CD14-positive monocyte (primary cell): ENCODE results near the gene PHACTR3. TPM values are rescaled to one million over a fixed set of nuclear protein-coding genes. Genes with fewer than 3 reads are reported as not detected.

Source experiments
- DNase-seq, 3 donors: peaks; one replicate each; pipeline ENCODE4 v3.0.0-alpha.2; 2011 to 2022
- H2AFZ ChIP-seq: 2 replicates; pipeline ENCODE4 v1.6.0; 2012; ENCODE audit warnings: mild to moderate bottlenecking, low read depth, low read length, inconsistent platforms; ENCODE audit not compliant: insufficient read depth, poor library complexity, severe bottlenecking
- H3K27ac ChIP-seq, 2 donors: 1 replicate in 1 of 2; 2 replicates in 1 of 2; pipeline ENCODE4 v1.5.1; 2012 to 2013; ENCODE audit warnings: low read length in 2 of 2, control low read depth in 1 of 2, inconsistent platforms in 1 of 2, low read depth in 1 of 2, mild to moderate bottlenecking in 1 of 2
- H3K27me3 ChIP-seq, 2 donors: one replicate each; pipeline versions ENCODE4 v1.6.0 to v1.6.1; 2011 to 2013; ENCODE audit warnings: low read length in 2 of 2; ENCODE audit not compliant: control insufficient read depth in 2 of 2, insufficient read depth in 2 of 2
- H3K36me3 ChIP-seq, 2 donors: replicated peaks in 1 of 2; 1 replicate in 1 of 2; 2 replicates in 1 of 2; pipeline versions ENCODE4 v1.5.1 to v1.6.1; 2012 to 2013; ENCODE audit warnings: low read length in 2 of 2, control low read depth in 1 of 2, inconsistent platforms in 1 of 2, mild to moderate bottlenecking in 1 of 2; ENCODE audit not compliant: insufficient read depth in 2 of 2, control insufficient read depth in 1 of 2
- H3K4me1 ChIP-seq, 2 donors: 1 replicate in 1 of 2; 2 replicates in 1 of 2; pipeline versions ENCODE4 v1.5.1 to v1.6.1; 2012 to 2013; ENCODE audit warnings: low read length in 2 of 2, control low read depth in 1 of 2, inconsistent platforms in 1 of 2, mild to moderate bottlenecking in 1 of 2, moderate library complexity in 1 of 2; ENCODE audit not compliant: insufficient read depth in 2 of 2, control insufficient read depth in 1 of 2
- H3K4me2 ChIP-seq: replicated peaks from 2 replicates; pipeline ENCODE3; 2012; ENCODE audit warnings: low read length, moderate library complexity, mild to moderate bottlenecking; ENCODE audit not compliant: poor library complexity, severe bottlenecking; ENCODE audit errors: extremely low read depth
- H3K4me3 ChIP-seq, 3 experiments: fragments of 200-600 bp in 1 of 3; sonication (generic) in 1 of 3; replicated peaks in 1 of 3; 1 replicate in 2 of 3; 2 replicates in 1 of 3; pipeline ENCODE4 v1.5.1; 2011 to 2013; ENCODE audit warnings: low read length in 3 of 3, mild to moderate bottlenecking in 3 of 3, control low read depth in 2 of 3, low read depth in 2 of 3, inconsistent platforms in 1 of 3, moderate library complexity in 1 of 3
- H3K79me2 ChIP-seq: 2 replicates; pipeline ENCODE4 v1.6.0; 2012; ENCODE audit warnings: mild to moderate bottlenecking, control low read depth, inconsistent platforms, low read length, moderate library complexity; ENCODE audit not compliant: insufficient read depth
- H3K9ac ChIP-seq: 2 replicates; pipeline ENCODE4 v1.6.0; 2017; ENCODE audit warnings: low read length, mild to moderate bottlenecking; ENCODE audit not compliant: insufficient read depth, poor library complexity, severe bottlenecking
- H3K9me3 ChIP-seq, 2 donors: replicated peaks in 1 of 2; 1 replicate in 1 of 2; 2 replicates in 1 of 2; pipeline versions ENCODE4 v1.5.1 to v1.6.1; 2012 to 2013; ENCODE audit warnings: low read length in 2 of 2, control low read depth in 1 of 2; ENCODE audit not compliant: control insufficient read depth in 1 of 2, insufficient read depth in 1 of 2
- H4K20me1 ChIP-seq: 2 replicates; pipeline ENCODE4 v1.6.0; 2012; ENCODE audit warnings: mild to moderate bottlenecking, low read length, control low read depth, moderate library complexity; ENCODE audit not compliant: insufficient read depth
- H3K27ac Mint-ChIP-seq, 7 donors: one replicate each; pipeline ENCODE4 v1.8.0; 2020; ENCODE audit warnings: mild to moderate bottlenecking in 7 of 7, mixed read lengths in 7 of 7, moderate library complexity in 6 of 7, inconsistent platforms in 2 of 7
- H3K27me3 Mint-ChIP-seq, 3 donors: one replicate each; pipeline ENCODE4 v1.8.0; 2021 to 2022; ENCODE audit warnings: low read depth in 3 of 3, mild to moderate bottlenecking in 3 of 3, mixed read lengths in 3 of 3, moderate library complexity in 3 of 3, inconsistent platforms in 1 of 3
- H3K36me3 Mint-ChIP-seq, 2 donors: one replicate each; pipeline ENCODE4 v1.8.0; 2020; ENCODE audit warnings: mixed read lengths in 2 of 2, inconsistent platforms in 1 of 2, mild to moderate bottlenecking in 1 of 2
- H3K4me1 Mint-ChIP-seq: one replicate; pipeline ENCODE4 v1.8.0; 2020; ENCODE audit warnings: mild to moderate bottlenecking, mixed read lengths
- H3K4me3 Mint-ChIP-seq, 2 donors: one replicate each; pipeline ENCODE4 v1.8.0; 2020; ENCODE audit warnings: mild to moderate bottlenecking in 2 of 2, mixed read lengths in 2 of 2, moderate library complexity in 1 of 2
- H3K9me3 Mint-ChIP-seq, 7 donors: one replicate each; pipeline ENCODE4 v1.8.0; 2020 to 2022; ENCODE audit warnings: mixed read lengths in 7 of 7, mild to moderate bottlenecking in 6 of 7, moderate library complexity in 6 of 7, inconsistent platforms in 2 of 7
- WGBS: methylation state at CpG from one replicate; pipeline ENCODE4 v1.1.5; 2013; ENCODE audit warnings: missing lambda C conversion rate; ENCODE audit not compliant: insufficient coverage; 5-methylcytosine and 5-hydroxymethylcytosine counted together
- intact Hi-C, 2 donors: fragments of 100-400 bp; cut with micrococcal nuclease; formaldehyde crosslinking; loops; one replicate each; pipeline versions ENCODE4 v1.15.0 to v1.15.1; 2023
- polyA plus RNA-seq, 3 donors: library from polyadenylated mRNA; depleted of rRNA in 1 of 3; unstranded in 2 of 3; stranded (reverse) in 1 of 3; fragments of 300-500 nt in 2 of 3; fragments of >200 nt in 1 of 3; fragmentation: Illumina TruSeq in 2 of 3; gene quantifications; 1 replicate in 2 of 3; 2 replicates in 1 of 3; pipeline ENCODE4 v1.2.3, GENCODE V29; 2012 to 2021
- TF ChIP-seq, protein P1 (sequence below): fragments of 200-600 bp; IDR thresholded peaks from one replicate; pipeline ENCODE4 v1.8.0; 2022; ENCODE audit warnings: antibody characterized with exemption, mild to moderate bottlenecking

Gene PHACTR3
- polyA plus RNA-seq, 3 donors = 0.11 to 0.17 TPM; not detected in 1

DNA sequence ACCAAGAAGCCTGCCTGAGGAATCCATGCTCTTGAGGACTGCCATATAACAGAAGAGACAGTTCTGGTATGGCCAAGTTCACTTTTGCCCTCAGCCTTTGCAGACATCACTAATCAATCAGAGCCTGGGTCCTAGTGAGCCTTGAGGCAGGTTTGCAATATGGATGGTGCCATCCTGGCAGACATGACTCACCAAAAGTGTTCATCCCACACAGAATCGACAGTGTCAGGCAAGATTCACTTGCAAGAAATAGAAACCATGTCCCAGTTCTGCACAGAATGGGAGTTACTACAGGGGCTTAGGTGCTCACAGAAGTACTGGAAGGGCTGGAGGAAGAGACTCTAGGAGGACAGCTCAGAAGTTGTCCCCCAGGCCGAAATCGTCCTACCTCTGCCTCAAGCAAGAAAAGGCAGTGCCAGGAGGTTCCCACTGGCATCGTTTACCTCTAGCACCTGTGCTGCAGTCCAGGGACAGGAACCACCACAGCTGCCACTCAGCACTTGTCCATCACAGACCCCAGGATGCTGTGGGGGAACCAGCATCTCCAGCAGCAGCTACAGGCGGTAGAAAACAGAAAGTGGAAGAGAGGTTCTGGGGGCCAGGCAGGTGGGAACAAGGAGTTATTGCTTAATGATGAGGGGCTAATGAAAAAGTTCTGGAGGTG lies 42.6 kb upstream of the PHACTR3 start:
- H3K4me3 Mint-ChIP-seq = no peak overlapping the region
- TF ChIP-seq, protein P1, sequence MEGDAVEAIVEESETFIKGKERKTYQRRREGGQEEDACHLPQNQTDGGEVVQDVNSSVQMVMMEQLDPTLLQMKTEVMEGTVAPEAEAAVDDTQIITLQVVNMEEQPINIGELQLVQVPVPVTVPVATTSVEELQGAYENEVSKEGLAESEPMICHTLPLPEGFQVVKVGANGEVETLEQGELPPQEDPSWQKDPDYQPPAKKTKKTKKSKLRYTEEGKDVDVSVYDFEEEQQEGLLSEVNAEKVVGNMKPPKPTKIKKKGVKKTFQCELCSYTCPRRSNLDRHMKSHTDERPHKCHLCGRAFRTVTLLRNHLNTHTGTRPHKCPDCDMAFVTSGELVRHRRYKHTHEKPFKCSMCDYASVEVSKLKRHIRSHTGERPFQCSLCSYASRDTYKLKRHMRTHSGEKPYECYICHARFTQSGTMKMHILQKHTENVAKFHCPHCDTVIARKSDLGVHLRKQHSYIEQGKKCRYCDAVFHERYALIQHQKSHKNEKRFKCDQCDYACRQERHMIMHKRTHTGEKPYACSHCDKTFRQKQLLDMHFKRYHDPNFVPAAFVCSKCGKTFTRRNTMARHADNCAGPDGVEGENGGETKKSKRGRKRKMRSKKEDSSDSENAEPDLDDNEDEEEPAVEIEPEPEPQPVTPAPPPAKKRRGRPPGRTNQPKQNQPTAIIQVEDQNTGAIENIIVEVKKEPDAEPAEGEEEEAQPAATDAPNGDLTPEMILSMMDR = no peak

DNA sequence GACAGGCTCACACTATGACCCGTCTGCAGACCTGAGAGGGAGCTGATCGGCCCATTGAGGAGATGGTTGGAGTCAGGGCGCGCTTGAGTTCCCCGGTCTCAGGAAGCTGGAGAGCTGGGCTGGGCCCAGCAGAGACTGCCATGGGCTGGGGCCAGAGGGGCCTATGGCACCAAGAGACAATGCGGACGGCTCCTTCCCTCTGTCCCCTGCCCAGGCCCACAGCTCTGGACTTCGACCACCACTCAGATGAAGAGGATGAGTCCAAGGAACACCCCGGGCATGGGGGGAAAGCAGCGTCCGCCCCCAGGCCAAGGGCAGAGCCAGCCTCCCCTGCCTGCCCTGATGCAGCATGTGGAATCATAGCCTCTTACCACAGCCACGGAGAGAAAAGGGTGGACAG lies 40.2 kb upstream of the PHACTR3 start:
- Mint-ChIP-seq H3K9me3 (no peaks in the 10 kb centered on the region), H3K4me1 (no peaks in the 10 kb centered on the region), H3K36me3 (no peaks in the 10 kb centered on the region), H3K27me3 (peaks cover under 1 to 10% (median 6%) of the 10 kb centered on the region in 3 donors), H3K4me3 (no peak overlapping the region), H3K27ac (no peak overlapping the region)
- TF ChIP-seq, protein P1 = no peak
- intact Hi-C loops = no loop called here
- Histone ChIP-seq H3K9me3 (no peaks in the 10 kb centered on the region), H4K20me1 (no peaks in the 10 kb centered on the region), H3K9ac (no peak overlapping the region), H3K4me2 (no peak overlapping the region), H3K4me1 (no peaks in the 10 kb centered on the region), H3K4me3 (no peak overlapping the region), H3K27ac (no peak overlapping the region), H2AFZ (no peak overlapping the region), H3K27me3 (no peaks in the 10 kb centered on the region), H3K79me2 (no peaks in the 10 kb centered on the region), H3K36me3 (no peaks in the 10 kb centered on the region)
- DNase-seq = no peak
- WGBS = 86% methylated on average over 8 of the region's 12 CpGs

More for the DNA sequence above, 42.6 kb upstream of the PHACTR3 start:
- no peaks in the 10 kb centered on the region for H3K9me3 ChIP-seq
- no peak overlapping the region for H3K4me3 ChIP-seq
- H2AFZ ChIP-seq = no peak overlapping the region
- H3K27me3 ChIP-seq = no peaks in the 10 kb centered on the region
- no peak overlapping the region for H3K27ac Mint-ChIP-seq
- 89% methylated on average over 5 of the region's 5 CpGs for WGBS
- H3K9me3 Mint-ChIP-seq = no peaks in the 10 kb centered on the region
- H3K27ac ChIP-seq = no peak overlapping the region
- no peaks in the 10 kb centered on the region for H3K36me3 ChIP-seq
- no peak for DNase-seq
- H3K36me3 Mint-ChIP-seq = no peaks in the 10 kb centered on the region
- no peak overlapping the region for H3K9ac ChIP-seq
- no peaks in the 10 kb centered on the region for H3K79me2 ChIP-seq
- intact Hi-C loops = no loop called here
- H3K4me1 Mint-ChIP-seq = no peaks in the 10 kb centered on the region
- H3K4me1 ChIP-seq = no peaks in the 10 kb centered on the region
- peaks cover 3 to 10% (median 7%) of the 10 kb centered on the region in 3 donors for H3K27me3 Mint-ChIP-seq
- no peak overlapping the region for H3K4me2 ChIP-seq
- no peaks in the 10 kb centered on the region for H4K20me1 ChIP-seq
